NCI-H1417 treated with DMSO at 0.1 percent for 48 hours (cell line): ENCODE measurements around the gene PSME3.

Experiments used
- DNase-seq: peaks from one replicate; lab custom pipeline; 2025; lab: John Stamatoyannopoulos, UW

Gene PSME3

DNA sequence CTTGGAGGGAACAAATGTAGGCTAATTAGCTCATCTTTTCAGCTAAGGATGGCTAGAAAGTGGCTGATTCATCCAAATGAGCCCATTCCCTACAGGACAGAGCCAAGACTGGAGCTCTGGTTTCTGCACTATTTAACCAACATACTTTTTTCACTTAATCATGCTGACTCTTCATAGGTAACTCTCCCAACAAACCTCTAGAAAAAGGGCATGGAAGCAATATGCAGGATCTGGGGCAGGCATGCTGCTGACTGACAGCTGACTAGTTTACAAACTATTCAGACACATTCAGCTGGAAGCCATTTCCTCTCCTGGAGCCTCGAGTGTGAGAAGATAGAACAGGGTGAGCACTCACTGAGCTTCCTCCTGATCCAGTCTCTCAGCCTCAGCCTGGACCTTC is 15.3 kb upstream of the PSME3 start:
- DNase-seq, result no peak

DNA sequence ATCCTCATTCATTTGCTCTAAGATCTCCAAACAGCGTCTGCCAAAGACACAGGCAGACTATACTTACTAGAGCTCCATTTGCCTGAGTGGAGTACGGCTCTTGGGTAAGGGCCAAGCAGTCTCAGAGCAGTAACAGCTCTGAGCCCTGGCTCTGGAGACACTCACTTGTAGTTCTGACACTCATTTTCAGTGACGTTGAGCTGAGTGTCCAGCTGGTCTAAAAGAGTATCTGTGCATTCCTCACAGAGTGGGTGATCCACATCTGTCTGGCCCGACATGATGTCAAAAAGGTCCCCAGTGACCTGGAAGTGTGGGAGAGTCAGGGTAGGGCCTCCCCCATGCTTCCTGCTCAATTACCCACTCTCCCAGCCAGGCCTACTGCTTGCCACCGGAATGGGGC is 14.8 kb upstream of the PSME3 start:
- DNase-seq, result no peak

DNA sequence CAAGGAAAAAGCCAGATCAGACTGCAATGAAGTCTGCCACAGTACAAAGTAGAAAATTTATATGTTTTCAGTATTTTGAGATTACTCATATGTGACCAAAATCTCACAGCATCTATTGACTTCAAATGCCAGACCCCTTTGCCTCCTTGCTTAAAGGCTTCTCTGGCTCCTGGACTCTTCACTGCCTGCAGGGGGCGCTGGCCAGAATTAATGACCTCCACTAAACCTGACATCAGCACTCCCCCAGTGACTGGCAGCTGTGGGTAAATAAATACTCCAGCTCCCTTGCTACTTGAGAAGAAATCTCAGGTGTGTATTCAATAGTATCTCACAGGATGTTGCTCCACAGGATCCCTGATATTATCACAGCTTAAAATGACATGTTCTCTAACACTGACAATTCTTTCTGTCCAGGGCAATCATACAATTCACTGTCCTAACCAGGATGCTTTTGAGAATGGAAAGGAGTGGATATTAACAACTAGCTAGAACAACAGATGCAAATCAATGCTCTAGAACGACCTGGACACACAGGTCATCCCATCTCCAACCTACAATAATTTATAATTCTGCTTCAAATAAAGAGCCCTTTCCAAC is 13.2 kb upstream of the PSME3 start:
- peak; percentile 1 for DNase-seq

DNA sequence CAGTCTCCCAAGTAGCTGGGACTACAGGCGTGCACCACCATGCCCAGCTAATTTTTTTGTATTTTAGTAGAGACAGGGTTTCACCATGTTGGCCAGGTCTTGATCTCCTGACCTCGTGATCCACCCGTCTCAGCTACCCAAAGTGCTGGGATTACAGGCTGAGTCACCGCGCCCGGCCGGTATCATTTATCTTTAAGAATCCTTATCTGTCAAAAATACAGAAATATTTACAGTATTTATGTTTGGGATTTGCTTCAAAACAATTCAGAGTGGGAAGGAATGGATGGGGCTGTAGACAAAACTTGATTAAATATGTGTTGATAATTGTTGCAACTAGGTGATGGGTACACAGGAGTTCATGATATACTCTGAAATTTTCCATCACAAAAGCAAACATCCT is 12.0 kb upstream of the PSME3 start:
- DNase-seq, result no peak

- DNase-seq, result no peak
Measured at GRCh38 chr17:42827472-42827871, 5.7 kb upstream of the PSME3 start.

DNA sequence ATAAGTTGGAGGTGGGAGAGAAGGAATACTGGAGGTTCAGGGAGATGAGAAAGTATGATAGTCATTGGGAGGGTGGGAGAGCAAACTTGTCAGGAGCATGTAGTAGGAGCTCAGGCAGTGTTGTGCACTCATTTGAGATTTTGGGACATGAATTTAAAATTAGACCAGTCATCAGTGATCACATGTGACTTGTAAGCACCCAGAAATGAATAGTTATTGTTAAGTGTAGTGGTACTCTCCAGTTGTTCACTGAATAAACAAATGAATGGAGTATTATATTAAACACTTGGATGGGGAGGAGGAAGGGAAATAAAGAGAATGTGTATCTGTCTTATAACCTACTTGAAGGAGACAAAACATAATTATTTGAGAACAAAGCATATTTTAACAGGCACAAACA is 2.2 kb upstream of the PSME3 start:
- no peak for DNase-seq

DNA sequence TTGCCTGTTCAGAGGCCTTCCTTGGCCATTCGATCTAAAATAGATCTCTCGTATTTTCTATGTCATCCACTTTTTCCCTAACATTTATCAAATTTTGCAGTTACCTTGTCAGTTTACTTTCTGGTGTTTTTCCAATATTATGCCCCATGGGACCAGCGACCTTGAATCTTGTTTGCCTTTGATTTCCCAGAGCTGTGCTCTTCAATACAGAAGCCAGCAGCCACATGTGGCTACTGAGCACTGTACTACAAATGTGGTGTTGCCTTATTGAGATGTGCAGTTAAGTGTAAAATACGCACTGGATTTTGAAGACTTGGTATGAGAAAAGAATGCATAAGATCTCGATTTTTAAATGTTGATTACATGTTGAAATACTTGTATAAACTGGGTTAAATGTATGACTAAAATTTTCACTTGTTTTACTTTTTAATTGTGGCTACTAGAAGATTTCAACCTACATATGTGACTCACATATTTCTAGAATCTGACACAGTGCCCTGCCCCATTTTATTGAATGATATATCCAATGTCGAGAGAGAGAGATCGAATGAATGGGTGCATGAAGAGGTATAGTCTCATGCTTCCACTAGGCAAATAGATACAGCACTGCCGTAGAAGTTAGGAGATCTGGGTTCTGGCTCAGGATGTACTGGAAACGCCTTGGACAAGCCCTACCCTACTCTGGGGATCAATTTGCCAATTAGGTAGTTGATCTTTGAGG is 824 bp upstream of the PSME3 start:
- no peak for DNase-seq

- DNase-seq, result no peak
Measured at GRCh38 chr17:42833767-42834422, 698 bp downstream of the PSME3 start.

- no peak for DNase-seq
Measured at GRCh38 chr17:42835732-42836131, 2.5 kb downstream of the PSME3 start.

- no peak for DNase-seq
Measured at GRCh38 chr17:42841975-42842685, 8.9 kb downstream of the PSME3 start.

- peak; percentile 9 for DNase-seq
Measured at GRCh38 chr17:42843358-42843934, 10.2 kb downstream of the PSME3 start.

- DNase-seq, result no peak
Measured at GRCh38 chr17:42844271-42844670, 11.1 kb downstream of the PSME3 start, which contains the start of gene AOC2. AOC2 (plus strand) TSS chr17:42844580; CDS start chr17:42844627, 47 bp downstream.

- no peak for DNase-seq
Measured at GRCh38 chr17:42844761-42845555, 11.8 kb downstream of the PSME3 start.

DNA sequence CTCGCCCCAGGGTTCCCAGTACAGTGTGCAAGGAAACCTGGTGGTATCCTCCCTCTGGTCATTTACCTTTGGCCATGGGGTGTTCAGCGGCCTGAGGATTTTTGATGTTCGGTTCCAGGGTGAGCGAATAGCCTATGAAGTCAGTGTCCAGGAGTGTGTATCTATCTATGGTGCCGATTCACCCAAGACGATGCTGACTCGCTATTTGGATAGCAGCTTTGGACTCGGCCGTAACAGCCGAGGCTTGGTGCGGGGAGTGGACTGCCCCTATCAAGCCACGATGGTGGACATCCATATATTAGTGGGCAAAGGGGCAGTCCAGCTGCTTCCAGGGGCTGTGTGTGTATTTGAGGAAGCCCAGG is 12.3 kb downstream of the PSME3 start:
- DNase-seq, result no peak

GRCh38 chr17:42845918-42846593 is 12.9 kb downstream of the PSME3 start:
- DNase-seq, result no peak

DNA sequence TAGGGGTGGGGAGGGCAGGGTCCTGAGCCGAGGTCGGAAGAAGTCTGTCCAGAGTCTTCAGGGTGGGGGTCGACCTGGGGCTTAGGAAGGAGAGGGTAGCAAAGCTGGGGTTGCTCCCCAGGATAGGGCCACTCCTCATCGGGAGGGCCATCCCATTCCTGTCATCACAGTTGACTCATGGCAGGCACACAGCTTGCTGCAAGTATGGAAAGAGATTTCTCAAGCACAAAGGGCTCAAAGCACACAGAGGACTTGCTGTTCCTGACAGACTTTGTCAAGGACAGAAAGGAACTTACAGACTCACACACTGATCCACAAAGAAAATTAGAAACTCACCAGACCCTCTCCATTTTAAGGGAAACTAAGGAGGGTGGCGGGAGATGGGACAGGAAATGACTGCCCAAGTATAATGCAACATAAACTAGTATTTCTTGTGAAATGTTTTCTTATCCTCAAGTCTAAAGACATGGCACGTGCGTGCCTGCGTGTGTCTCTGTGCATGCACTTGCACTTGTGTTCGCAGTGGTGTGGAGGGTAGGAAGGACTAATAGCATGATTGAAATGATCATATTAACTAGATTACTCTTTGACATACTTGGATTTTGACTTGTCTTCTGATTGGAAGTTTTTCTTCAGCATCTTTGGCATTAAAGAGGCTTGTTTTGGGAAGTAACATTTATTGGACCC is 13.5 kb downstream of the PSME3 start:
- DNase-seq, result no peak

DNA sequence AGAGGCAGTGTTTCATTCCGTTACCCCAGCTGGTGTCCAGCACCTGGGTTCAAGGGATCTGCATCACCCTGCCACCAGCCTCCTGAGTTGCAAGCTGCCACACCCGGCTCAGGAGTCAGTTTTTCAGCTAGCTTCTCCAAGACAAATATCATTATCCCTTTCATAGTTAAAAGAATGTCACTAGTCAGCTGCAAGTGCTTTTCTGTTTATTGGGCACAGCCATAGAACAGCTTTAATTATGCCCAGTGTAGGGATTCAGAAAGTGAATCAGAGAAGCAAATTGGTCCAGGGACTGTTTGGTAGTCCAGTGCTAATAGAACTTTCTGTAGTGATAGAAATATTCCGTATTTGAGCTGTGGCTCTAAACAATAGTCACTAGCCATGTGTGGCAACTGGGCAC is 14.9 kb downstream of the PSME3 start:
- DNase-seq, result no peak

DNA sequence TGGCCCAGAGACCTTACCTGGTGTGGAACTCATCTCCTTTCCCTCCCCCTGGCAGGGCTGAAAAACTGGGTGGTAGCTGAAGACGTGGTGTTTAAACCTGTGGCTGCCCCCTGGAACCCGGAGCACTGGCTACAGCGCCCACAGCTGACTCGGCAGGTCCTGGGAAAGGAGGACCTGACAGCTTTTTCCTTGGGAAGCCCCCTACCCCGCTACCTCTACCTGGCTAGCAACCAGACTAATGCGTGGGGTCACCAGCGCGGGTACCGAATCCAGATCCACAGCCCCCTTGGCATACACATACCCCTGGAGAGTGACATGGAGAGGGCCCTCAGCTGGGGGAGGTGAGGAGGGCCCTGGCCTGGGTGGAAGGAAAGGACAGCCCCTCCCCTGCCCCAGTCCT is 15.8 kb downstream of the PSME3 start:
- DNase-seq, result no peak

GRCh38 chr17:42849451-42850181 is 16.4 kb downstream of the PSME3 start:
- no peak for DNase-seq

DNA sequence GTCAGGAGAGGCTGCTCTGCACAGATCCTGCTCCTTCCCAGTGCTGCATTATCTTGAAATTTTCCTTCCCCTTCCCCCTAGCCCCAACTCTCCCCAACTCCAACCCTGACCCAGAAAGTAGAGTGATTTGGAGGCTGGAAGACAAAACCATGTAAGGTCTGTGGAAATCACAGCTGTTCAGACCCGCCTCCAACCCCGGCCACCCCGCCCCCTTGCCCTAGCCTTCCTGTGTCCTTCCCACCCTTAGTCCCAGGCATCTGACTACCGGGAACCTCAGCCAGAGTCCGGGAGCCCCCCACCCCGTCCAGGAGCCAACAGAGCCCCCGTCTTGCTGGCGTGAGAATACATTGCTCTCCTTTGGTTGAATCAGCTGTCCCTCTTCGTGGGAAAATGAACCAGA is 17.8 kb downstream of the PSME3 start, which contains the start of gene AOC3:
AOC3 (plus strand) TSS at position 246 of the 400 bp plus-strand sequence; CDS start at position 391, 145 bp downstream.
- no peak for DNase-seq
